Gastroesophageal sphincter (tissue), 4 donors: Measurements from ENCODE around the gene CXXC5. TPM values are rescaled to one million over a fixed set of nuclear protein-coding genes. Genes with fewer than 3 reads are reported as not detected.

ENCODE experiments used
- ATAC-seq: fragments of 150-250 bp; one replicate; pipeline ENCODE4 v1.9.1; 2016; ENCODE audit warnings: mild to moderate bottlenecking, moderate library complexity
- H3K27ac ChIP-seq, 4 donors: fragments of 200-600 bp; sonication (generic) in 3 of 4; 1 replicate in 3 of 4; 2 replicates in 1 of 4; pipeline ENCODE4 v1.5.1; 2016 to 2019
- H3K27me3 ChIP-seq: fragments of 200-600 bp; sonication (generic); one replicate; pipeline ENCODE4 v1.5.1; 2019
- H3K36me3 ChIP-seq, 2 donors: fragments of 200-600 bp; sonication (generic); one replicate each; pipeline ENCODE4 v1.5.1; 2019; ENCODE audit warnings: control low read depth in 1 of 2
- H3K4me1 ChIP-seq, 3 donors: fragments of 200-600 bp; sonication (generic); 1 replicate in 2 of 3; 2 replicates in 1 of 3; pipeline ENCODE4 v1.5.1; 2016 to 2019; ENCODE audit warnings: control low read depth in 2 of 3
- H3K4me3 ChIP-seq, 2 donors: fragments of 200-600 bp; sonication (generic); one replicate each; pipeline ENCODE4 v1.5.1; 2019; ENCODE audit warnings: mild to moderate bottlenecking in 1 of 2, moderate library complexity in 1 of 2
- H3K9me3 ChIP-seq, 3 donors: fragments of 200-600 bp; sonication (generic); one replicate each; pipeline ENCODE4 v1.5.1; 2017 to 2019; ENCODE audit warnings: control low read depth in 2 of 3
- EP300 ChIP-seq: sonication (generic); formaldehyde crosslinking; IDR thresholded peaks from one replicate; pipeline ENCODE4 v1.6.1; 2017; ENCODE audit warnings: antibody characterized with exemption, mild to moderate bottlenecking
- POLR2A ChIP-seq, 2 donors: fragments of 450-650 bp; IDR thresholded peaks; one replicate each; pipeline ENCODE4 v1.6.1; 2017; ENCODE audit warnings: antibody characterized with exemption in 2 of 2, mild to moderate bottlenecking in 2 of 2, moderate library complexity in 1 of 2
- POLR2AphosphoS5 ChIP-seq: sonication (generic); formaldehyde crosslinking; IDR thresholded peaks from one replicate; pipeline ENCODE4 v1.6.1; 2017; ENCODE audit warnings: antibody characterized with exemption
- WGBS, 2 donors: methylation state at CpG; one replicate each; pipeline ENCODE4 v1.1.5; 2018; ENCODE audit warnings: low coverage in 1 of 2; 5-methylcytosine and 5-hydroxymethylcytosine counted together
- total RNA-seq, 4 donors: library from RNA; depleted of rRNA; stranded (reverse); fragments of >200 nt; gene quantifications; one replicate each; pipeline ENCODE4 v1.1.0, GENCODE V29; 2016
- TF ChIP-seq, protein P1 (sequence below), 4 experiments: fragments of 200-600 bp in 2 of 4; fragments of 450-650 bp in 2 of 4; sonication (generic) in 1 of 4; IDR thresholded peaks; one replicate each; pipeline ENCODE4 v1.5.1; 2017 to 2019; ENCODE audit warnings: antibody characterized with exemption in 4 of 4, mild to moderate bottlenecking in 2 of 4, moderate library complexity in 2 of 4

CXXC5 gene
- total RNA-seq, 4 donors from 2014 or later: 30.0 to 50.7 (median 35.1) TPM

DNA sequence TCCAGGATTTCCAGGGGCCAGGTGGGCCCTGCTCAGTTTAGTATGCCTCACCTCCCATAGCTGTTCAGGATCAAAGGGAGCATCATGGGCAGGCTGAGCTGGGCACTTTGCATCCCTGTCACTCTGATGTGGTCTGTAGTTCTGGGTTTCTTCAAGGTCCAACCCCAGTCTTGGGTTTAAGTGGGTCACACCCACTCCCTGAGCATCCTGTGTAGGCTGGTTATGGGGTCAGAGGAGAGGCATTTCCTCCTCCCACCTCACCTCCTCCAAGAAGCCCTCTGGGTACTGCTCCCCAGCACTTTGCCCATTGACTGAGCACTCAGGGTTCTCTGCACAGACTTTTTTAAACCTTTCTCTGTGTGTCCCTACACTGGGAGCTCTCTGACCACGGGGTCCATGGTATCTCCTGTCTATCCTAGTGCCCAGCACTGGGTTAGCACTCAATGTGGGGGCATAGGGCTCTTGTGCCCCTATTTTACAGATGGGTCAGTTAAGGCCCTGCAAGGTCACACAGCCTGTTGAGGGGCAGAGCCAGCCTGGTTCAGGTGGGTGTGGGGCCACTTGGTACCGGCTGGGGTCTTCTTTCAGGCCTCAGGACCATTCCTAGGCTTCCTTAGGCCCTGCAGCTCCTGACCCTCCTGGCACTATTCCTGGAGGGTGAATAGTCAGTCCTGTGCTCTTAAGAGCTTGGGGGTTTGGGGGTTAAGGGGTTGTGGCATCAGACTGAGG is 19.0 kb downstream of the CXXC5 start:
- 83 to 100% methylated on average over 1 to 2 of the region's 2 CpGs for WGBS, 2 donors
- no peaks in the 10 kb centered on the region for H3K36me3 ChIP-seq
- TF ChIP-seq POLR2A (IDR thresholded peaks at IDR 0.05) (no peak), EP300 (no peak)
- TF ChIP-seq, protein P1, sequence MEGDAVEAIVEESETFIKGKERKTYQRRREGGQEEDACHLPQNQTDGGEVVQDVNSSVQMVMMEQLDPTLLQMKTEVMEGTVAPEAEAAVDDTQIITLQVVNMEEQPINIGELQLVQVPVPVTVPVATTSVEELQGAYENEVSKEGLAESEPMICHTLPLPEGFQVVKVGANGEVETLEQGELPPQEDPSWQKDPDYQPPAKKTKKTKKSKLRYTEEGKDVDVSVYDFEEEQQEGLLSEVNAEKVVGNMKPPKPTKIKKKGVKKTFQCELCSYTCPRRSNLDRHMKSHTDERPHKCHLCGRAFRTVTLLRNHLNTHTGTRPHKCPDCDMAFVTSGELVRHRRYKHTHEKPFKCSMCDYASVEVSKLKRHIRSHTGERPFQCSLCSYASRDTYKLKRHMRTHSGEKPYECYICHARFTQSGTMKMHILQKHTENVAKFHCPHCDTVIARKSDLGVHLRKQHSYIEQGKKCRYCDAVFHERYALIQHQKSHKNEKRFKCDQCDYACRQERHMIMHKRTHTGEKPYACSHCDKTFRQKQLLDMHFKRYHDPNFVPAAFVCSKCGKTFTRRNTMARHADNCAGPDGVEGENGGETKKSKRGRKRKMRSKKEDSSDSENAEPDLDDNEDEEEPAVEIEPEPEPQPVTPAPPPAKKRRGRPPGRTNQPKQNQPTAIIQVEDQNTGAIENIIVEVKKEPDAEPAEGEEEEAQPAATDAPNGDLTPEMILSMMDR (IDR thresholded peaks at IDR 0.05): no peak
- no peaks in the 10 kb centered on the region for H3K27me3 ChIP-seq
- no peak for ATAC-seq
- peaks cover 0 to 100% (median 41%) of the 10 kb centered on the region in 3 donors for H3K4me1 ChIP-seq
- no peak overlapping the region for H3K4me3 ChIP-seq
- peak overlapping the region; percentile 65 to 94 (median 92) for H3K27ac ChIP-seq
- no peaks in the 10 kb centered on the region for H3K9me3 ChIP-seq

DNA sequence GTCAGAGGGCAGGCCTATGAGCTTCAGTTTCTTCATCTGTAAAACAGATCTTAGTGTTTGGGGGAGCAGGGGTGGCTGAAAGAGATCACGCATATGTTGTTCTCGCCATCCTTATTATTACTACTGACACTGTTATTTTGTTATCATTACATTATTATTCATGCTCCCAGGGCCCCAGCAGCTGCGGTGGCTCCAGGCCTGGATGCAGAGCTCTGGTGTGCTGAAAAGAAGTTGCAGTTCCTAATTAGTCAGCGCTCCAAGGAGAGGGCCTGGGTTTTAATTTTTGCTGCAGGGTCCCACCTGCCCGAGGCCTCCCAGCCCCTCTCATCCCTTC is 19.5 kb downstream of the CXXC5 start:
- TF ChIP-seq, protein P1 (IDR thresholded peaks at IDR 0.05): peak in 1 of 4 experiments; percentile 14
- TF ChIP-seq POLR2AphosphoS5 (no peak), EP300 (no peak), POLR2A (IDR thresholded peaks at IDR 0.05) (no peak)
- 7 to 20% methylated on average over 3 to 5 of the region's 5 CpGs for WGBS, 2 donors
- peaks cover 0 to 100% (median 41%) of the 10 kb centered on the region in 3 donors for H3K4me1 ChIP-seq
- no peaks in the 10 kb centered on the region for H3K36me3 ChIP-seq
- H3K9me3 ChIP-seq: no peaks in the 10 kb centered on the region
- H3K27ac ChIP-seq: peak overlapping the region; percentile 65 to 94 (median 92)
- no peaks in the 10 kb centered on the region for H3K27me3 ChIP-seq
- ATAC-seq: no peak
- H3K4me3 ChIP-seq: peak overlapping the region; percentile 7 to 61

DNA sequence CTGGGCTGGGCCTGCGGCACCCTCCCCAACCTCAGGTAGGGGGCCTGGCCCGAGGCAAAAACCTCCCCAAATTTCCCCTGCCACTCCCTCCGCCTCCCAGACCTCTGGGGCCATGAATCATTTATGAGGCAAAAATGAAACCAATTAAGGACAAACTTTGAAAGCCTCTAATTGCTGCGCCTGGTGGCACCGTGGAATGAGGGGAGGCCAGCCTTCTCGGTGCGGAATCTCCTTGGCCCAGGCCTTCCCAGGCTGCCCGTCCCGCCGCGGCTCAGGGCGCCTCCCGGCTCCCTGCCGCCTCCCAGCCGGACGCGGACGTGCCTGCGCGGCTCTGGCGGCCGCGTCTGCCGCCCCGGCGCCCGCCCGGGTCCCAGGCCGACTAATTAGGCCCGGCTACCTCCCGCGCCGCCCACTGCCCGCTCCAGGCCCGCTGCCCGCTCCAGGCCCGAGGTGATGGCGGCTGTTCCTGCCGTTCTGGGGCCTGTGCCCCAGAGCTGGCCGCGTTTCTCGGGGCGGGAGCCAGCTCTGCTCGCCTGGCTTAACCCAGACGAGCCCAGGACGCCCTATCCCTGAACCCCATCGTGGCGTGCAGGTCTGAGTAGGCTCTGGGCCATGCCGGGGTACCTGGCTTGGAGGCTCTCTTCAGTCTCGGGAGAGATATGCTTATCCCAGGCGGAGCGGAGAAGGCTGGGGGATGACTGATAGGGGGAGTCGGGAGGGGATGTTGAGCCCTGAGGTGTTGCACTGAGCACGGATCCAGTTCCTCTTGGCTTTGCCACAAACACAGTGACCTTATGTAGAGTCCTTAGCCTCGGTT is 20.1 kb downstream of the CXXC5 start:
- TF ChIP-seq EP300 (no peak), POLR2AphosphoS5 (peak; percentile 5), POLR2A (IDR thresholded peaks at IDR 0.05) (peak; percentile 54 to 62)
- TF ChIP-seq, protein P1 (IDR thresholded peaks at IDR 0.05): peak in 1 of 4 experiments; percentile 4
- Histone ChIP-seq H3K4me3 (peak overlapping the region; percentile 7 to 61), H3K9me3 (no peaks in the 10 kb centered on the region), H3K27me3 (no peaks in the 10 kb centered on the region), H3K27ac (peak overlapping the region; percentile 65 to 94 (median 92)), H3K4me1 (peaks cover 0 to 100% (median 41%) of the 10 kb centered on the region in 3 donors), H3K36me3 (no peaks in the 10 kb centered on the region)
- ATAC-seq: peak; percentile 56
- WGBS, 2 donors: 3% methylated on average over 3 of the region's 55 CpGs; no CpG with 5 or more reads in 1 of the 2 donors

DNA sequence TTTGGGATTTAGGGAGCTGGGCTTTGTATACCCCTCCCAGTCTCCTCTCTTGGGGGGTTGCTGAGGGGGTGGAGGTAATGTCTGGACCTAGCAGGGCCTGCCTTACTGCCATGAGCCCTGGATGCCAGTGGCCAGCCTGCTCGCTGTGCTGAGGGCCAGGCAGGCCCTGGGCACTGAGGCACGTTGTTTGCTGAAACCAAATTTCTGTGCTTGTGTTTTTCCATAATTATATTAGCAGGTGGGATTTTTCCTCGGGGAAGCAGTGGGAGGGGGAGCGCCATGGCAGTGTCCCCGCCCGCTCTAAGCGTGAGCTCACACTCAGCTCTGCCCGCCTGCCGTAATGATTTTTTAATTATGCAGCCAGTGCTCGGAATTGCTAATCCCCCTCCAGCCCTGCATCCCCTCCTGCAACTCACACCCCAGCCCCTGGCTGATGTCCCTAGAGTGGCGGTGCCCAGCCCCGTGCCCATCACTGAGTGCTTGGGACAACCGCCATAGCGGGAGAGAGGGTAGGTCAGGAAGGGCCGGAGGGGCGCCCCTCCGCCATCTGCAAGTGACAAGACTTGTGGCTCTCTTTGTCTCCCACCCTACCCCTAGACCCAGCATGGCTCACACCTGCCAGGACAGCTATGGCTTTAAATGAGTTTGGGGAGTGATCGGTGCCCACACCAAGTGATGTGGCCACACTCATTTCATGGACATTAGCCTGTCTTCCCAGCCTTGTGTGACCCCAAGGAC is 20.9 kb downstream of the CXXC5 start:
- no peak for ATAC-seq
- peak overlapping the region in 1 of 2 donors; percentile 61 for H3K4me3 ChIP-seq

More for the DNA sequence above, 20.9 kb downstream of the CXXC5 start:
- WGBS, 2 donors: 79% methylated on average over 4 of the region's 18 CpGs; no CpG with 5 or more reads in 1 of the 2 donors
- no peaks in the 10 kb centered on the region for H3K36me3 ChIP-seq
- TF ChIP-seq POLR2AphosphoS5 (no peak), EP300 (no peak), POLR2A (IDR thresholded peaks at IDR 0.05) (no peak)
- TF ChIP-seq, protein P1 (IDR thresholded peaks at IDR 0.05): no peak
- H3K27ac ChIP-seq: peak overlapping the region; percentile 65 to 94 (median 92)
- H3K27me3 ChIP-seq: no peaks in the 10 kb centered on the region
- no peaks in the 10 kb centered on the region for H3K9me3 ChIP-seq
- H3K4me1 ChIP-seq: peaks cover 0 to 100% (median 41%) of the 10 kb centered on the region in 3 donors
